Measurements from ENCODE around the gene FAM118B.

FAM118B gene

DNA sequence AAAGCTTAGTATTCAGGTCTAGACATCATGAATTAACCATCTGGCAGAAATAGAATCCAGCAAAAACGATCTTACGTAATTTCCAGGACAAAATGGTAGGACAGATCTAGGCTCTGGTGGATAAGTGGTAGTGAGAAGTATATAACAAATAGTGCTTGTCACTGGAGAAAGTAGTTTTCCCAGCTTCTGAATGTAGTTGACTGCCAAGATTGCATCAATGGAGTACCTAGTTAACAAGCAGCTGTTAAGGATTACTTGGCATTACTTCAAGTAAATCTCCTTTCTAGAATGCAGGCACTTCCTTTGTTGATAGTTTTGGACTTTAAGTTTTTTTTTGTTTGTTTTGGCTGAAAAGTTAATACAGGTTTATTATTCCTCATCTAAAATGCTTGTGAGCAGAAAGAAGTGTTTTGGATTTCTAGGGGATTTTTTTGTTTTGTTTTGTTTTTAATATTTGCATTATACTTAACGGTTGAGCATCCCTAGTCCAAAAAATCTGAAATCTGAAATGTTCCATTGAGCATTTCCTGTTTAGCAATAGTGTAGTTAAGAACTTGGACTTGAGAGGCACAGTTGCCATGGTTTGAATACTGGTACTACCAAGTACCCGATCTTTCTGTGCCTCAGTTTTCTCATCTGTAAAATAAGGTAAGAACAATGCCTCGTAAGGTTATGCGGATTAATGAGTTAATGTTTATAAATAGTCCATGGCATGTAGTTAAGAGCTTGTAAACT, 20.3 kb downstream of the FAM118B start:
- no peak for TF ChIP-seq ZBTB7A (IDR thresholded peaks at IDR 0.05; ENCODE audit: low read depth)
- no peak for TF ChIP-seq YY1 (IDR thresholded peaks at IDR 0.05; ENCODE audit: low read depth)
- no peak for TF ChIP-seq TAF1 (IDR thresholded peaks at IDR 0.05; ENCODE audit: low read depth)
- no peak for TF ChIP-seq TEAD4 (IDR thresholded peaks at IDR 0.05)
- no peak for TF ChIP-seq FOXM1 (IDR thresholded peaks at IDR 0.05; ENCODE audit: borderline replicate concordance, low read depth)
- TF ChIP-seq MAX (IDR thresholded peaks at IDR 0.05) = no peak
- no peak for TF ChIP-seq CEBPB (IDR thresholded peaks at IDR 0.05)
- no peak for TF ChIP-seq TCF12 (IDR thresholded peaks at IDR 0.05; ENCODE audit: low read depth)
- TF ChIP-seq, protein P1, sequence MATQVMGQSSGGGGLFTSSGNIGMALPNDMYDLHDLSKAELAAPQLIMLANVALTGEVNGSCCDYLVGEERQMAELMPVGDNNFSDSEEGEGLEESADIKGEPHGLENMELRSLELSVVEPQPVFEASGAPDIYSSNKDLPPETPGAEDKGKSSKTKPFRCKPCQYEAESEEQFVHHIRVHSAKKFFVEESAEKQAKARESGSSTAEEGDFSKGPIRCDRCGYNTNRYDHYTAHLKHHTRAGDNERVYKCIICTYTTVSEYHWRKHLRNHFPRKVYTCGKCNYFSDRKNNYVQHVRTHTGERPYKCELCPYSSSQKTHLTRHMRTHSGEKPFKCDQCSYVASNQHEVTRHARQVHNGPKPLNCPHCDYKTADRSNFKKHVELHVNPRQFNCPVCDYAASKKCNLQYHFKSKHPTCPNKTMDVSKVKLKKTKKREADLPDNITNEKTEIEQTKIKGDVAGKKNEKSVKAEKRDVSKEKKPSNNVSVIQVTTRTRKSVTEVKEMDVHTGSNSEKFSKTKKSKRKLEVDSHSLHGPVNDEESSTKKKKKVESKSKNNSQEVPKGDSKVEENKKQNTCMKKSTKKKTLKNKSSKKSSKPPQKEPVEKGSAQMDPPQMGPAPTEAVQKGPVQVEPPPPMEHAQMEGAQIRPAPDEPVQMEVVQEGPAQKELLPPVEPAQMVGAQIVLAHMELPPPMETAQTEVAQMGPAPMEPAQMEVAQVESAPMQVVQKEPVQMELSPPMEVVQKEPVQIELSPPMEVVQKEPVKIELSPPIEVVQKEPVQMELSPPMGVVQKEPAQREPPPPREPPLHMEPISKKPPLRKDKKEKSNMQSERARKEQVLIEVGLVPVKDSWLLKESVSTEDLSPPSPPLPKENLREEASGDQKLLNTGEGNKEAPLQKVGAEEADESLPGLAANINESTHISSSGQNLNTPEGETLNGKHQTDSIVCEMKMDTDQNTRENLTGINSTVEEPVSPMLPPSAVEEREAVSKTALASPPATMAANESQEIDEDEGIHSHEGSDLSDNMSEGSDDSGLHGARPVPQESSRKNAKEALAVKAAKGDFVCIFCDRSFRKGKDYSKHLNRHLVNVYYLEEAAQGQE (IDR thresholded peaks at IDR 0.05; ENCODE audit: low read depth) = no peak
- TF ChIP-seq EGR1 (IDR thresholded peaks at IDR 0.05) = no peak
- no peak for TF ChIP-seq RAD21 (IDR thresholded peaks at IDR 0.05; ENCODE audit: low read depth)
- no peak for TF ChIP-seq EP300 (IDR thresholded peaks at IDR 0.05; ENCODE audit: borderline replicate concordance)
- no peak for TF ChIP-seq CREB1 (IDR thresholded peaks at IDR 0.05; ENCODE audit: low read depth)
- TF ChIP-seq NFIC (IDR thresholded peaks at IDR 0.05) = no peak
- no peak for TF ChIP-seq USF1 (IDR thresholded peaks at IDR 0.05)

DNA sequence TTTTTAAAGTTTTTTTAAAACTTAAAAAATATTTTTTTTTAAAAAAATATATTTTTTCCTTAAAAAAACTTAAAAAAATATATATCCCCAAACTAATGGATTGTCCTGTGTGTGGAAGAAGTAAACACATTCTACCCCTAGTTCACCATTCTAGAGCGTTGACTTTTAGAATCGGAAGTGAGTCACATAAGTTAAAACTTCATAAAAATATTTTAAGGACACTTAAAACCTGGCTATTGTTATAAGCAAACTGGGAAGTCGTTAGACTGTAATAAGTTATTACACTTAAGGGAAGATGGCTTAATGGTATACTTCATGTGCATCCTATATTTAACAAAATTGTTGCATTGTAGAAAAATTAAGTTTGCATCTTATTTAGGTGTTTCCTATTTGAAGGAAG, 21.1 kb downstream of the FAM118B start:
- no peak for TF ChIP-seq EP300 (IDR thresholded peaks at IDR 0.05; ENCODE audit: borderline replicate concordance)
- no peak for TF ChIP-seq CEBPB (IDR thresholded peaks at IDR 0.05)
- no peak for TF ChIP-seq EGR1 (IDR thresholded peaks at IDR 0.05)
- no peak for TF ChIP-seq YY1 (IDR thresholded peaks at IDR 0.05; ENCODE audit: low read depth)
- TF ChIP-seq CREB1 (IDR thresholded peaks at IDR 0.05; ENCODE audit: low read depth) = no peak
- TF ChIP-seq, protein P1 (IDR thresholded peaks at IDR 0.05; ENCODE audit: low read depth) = no peak
- TF ChIP-seq FOXM1 (IDR thresholded peaks at IDR 0.05; ENCODE audit: borderline replicate concordance, low read depth) = no peak
- no peak for TF ChIP-seq ZBTB7A (IDR thresholded peaks at IDR 0.05; ENCODE audit: low read depth)
- TF ChIP-seq MAX (IDR thresholded peaks at IDR 0.05) = no peak
- no peak for TF ChIP-seq RAD21 (IDR thresholded peaks at IDR 0.05; ENCODE audit: low read depth)
- TF ChIP-seq NFIC (IDR thresholded peaks at IDR 0.05) = no peak
- TF ChIP-seq TCF12 (IDR thresholded peaks at IDR 0.05; ENCODE audit: low read depth) = no peak
- TF ChIP-seq TEAD4 (IDR thresholded peaks at IDR 0.05) = no peak
- no peak for TF ChIP-seq USF1 (IDR thresholded peaks at IDR 0.05)
- no peak for TF ChIP-seq TAF1 (IDR thresholded peaks at IDR 0.05; ENCODE audit: low read depth)

DNA sequence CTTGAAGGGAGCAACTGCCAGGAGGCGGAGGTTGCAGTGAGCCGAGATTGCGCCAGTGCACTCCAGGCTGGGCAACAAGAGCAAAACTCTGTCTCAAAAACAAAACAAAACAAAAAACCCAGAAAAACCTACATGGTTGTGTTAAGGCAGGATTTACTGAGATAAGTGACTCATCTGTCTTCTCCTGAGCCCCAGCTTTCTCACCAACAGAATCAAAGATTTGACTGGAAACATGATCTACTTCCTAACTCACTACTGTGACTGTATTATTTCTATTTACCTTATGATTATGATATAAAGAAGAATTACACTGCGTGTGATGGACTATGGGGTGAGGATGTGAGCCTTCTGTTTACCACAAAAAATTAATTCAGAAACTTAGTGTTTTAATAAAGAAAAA, 21.8 kb downstream of the FAM118B start:
- TF ChIP-seq RAD21 (IDR thresholded peaks at IDR 0.05; ENCODE audit: low read depth) (no peak), CREB1 (IDR thresholded peaks at IDR 0.05; ENCODE audit: low read depth) (no peak), TEAD4 (IDR thresholded peaks at IDR 0.05) (no peak), YY1 (IDR thresholded peaks at IDR 0.05; ENCODE audit: low read depth) (no peak), EGR1 (IDR thresholded peaks at IDR 0.05) (no peak), EP300 (IDR thresholded peaks at IDR 0.05; ENCODE audit: borderline replicate concordance) (no peak), FOXM1 (IDR thresholded peaks at IDR 0.05; ENCODE audit: borderline replicate concordance, low read depth) (no peak), MAX (IDR thresholded peaks at IDR 0.05) (no peak)

DNA sequence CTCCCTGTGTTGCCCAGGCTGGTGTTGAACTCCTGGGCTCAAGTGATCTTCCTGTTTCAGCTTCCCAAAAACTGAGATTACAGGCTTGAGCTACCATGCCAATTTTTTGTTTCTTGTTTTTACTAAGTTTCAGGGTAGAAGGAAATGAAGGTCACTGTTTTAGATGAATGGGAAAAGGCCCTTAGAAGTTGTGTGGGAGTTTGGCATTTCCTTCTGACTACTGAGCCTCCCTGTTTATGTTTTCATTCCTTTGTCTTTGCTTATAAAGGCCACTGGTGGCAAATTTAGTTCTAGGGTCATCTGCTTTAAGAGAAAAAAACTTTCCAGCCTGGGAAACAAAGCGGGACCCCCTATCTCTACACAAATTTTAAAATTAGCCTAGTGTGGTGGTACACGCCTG, 35.1 kb downstream of the FAM118B start:
- TF ChIP-seq YY1 (IDR thresholded peaks at IDR 0.05; ENCODE audit: low read depth) (no peak), TEAD4 (IDR thresholded peaks at IDR 0.05) (no peak), EP300 (IDR thresholded peaks at IDR 0.05; ENCODE audit: borderline replicate concordance) (no peak), ZBTB7A (IDR thresholded peaks at IDR 0.05; ENCODE audit: low read depth) (no peak), TAF1 (IDR thresholded peaks at IDR 0.05; ENCODE audit: low read depth) (no peak)

GRCh38 chr11:126253265-126253664, 41.7 kb downstream of the FAM118B start:
- no peak for TF ChIP-seq TCF12 (IDR thresholded peaks at IDR 0.05; ENCODE audit: low read depth)

DNA sequence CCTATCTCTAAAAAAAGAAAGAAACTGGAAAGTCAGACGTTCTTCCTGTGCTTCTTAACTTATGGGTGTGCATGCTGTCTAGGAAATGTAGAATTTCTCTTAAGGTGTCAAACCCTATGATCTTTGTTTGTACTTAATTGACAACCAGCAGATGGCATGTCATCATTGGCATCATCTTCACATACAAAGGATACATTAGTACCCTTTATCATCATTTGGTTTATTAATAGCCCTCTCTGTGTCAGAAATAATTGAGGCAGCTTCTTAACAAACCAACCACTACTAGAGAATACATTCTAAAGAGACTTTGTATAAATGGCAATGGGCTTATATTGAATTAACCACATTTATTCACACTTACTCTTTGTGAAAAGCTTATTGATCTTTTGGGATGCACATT, 43.2 kb downstream of the FAM118B start:
- TF ChIP-seq RAD21 (IDR thresholded peaks at IDR 0.05; ENCODE audit: low read depth) = no peak
